Stimulated activated CD4-positive, alpha-beta T cell treated with anti-CD3 and anti-CD28 coated beads, Interleukin-1b, Interleukin-23, amount 100 ng/mL, for 48 hours (primary cell): ENCODE results near the gene SLC50A1.

Experiments used
- DNase-seq: peaks from one replicate; pipeline ENCODE4 v3.0.0-alpha.2; 2020

SLC50A1 gene

GRCh38 chr1:155172732-155173477, 37.3 kb downstream of the SLC50A1 start, which contains the start of gene KRTCAP2:
TSS of gene KRTCAP2 (minus strand) at chr1:155173304. CDS start at chr1:155173224, 80 bp downstream.
- peak; percentile 96 for DNase-seq

- peak; percentile 78 for DNase-seq
Observed at GRCh38 chr1:155173478-155174323, 38.0 kb downstream of the SLC50A1 start, which contains the start of gene TRIM46. TSS of gene TRIM46 (plus strand) at chr1:155173849. CDS start at chr1:155173967, 118 bp downstream.

DNA sequence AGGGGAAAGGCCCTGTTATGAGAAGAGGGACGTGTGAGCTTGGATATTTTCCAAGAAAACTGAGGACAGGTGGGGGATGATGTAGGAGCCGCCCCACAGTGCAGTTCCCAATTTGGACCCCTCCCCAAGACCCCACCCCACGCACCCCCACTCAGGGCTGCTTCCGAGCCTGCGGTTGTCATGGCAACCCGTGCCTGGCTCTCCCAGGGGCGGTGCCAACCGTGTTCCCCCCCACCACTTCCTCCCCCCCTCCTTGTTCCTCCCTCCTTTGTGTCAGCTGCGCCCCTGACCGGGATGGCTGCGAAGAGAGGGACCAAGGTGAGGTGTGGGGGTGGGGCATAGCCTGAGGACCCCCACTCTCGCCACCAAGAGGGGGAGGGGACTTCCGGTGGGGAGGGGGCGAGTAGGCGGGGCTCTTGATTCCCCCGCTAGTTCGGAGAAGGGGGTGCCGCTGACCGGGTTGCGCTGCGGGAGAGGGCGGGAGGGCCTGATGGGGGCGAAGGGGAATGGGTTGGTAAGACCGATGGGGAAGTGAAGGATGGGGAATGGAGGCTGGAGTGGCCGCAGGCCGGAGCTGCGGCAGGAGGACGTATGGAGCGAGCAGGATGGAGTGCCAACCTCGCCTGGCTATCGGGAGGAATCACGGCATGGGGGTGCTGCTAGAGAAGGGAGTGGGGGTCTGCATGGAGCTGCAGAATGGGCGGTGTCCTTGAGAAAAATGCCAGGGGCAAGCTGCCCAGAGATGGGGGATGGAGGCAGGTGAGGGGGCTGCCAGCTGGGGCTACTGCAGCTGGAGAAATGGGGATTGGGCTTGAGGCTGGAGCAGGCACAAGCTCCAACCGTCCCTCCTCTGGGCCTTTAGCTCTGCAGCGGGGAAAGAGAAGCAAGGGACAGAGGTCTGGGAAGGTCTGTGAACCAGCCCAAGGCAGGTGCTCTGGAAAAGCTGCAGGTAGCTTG, 39.0 kb downstream of the SLC50A1 start:
- peak; percentile 55 for DNase-seq

GRCh38 chr1:155175281-155175926, 39.8 kb downstream of the SLC50A1 start:
- no peak for DNase-seq

DNA sequence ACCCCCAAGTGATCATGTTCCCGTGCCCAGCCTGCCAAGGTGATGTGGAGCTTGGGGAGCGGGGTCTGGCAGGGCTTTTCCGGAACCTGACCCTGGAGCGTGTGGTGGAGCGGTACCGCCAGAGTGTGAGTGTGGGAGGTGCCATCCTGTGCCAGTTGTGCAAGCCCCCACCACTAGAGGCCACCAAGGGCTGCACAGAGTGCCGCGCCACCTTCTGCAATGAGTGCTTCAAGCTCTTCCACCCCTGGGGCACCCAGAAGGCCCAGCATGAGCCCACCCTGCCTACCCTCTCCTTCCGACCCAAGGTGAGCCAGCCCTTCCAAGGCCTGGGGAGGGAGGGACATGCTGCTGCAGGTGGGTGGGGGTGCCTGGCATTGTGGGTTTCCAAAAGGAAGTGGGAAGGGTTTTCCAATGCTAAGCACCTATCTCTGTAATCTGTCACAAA, 40.3 kb downstream of the SLC50A1 start:
- DNase-seq: no peak

DNA sequence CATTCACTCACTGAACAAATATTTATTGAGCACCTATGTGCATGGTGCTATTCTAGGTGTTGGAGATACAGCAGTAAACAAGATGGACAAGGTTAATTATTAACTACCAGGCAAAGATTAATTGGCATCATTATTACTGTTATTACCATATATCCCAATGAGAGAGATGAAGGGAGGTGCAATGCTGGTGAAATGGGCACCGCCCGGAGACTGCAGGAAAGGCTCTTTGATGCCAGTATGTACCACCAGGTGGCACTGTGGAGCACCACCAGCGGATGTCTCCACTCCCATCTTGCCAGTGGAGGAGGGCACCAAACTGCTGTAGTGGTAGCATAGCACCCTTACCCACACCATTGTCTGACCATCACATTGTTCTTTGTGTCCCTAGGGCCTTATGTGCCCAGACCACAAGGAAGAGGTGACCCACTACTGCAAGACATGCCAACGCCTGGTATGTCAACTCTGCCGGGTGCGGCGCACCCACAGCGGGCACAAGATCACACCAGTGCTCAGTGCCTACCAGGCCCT, 41.0 kb downstream of the SLC50A1 start:
- peak; percentile 81 for DNase-seq

DNA sequence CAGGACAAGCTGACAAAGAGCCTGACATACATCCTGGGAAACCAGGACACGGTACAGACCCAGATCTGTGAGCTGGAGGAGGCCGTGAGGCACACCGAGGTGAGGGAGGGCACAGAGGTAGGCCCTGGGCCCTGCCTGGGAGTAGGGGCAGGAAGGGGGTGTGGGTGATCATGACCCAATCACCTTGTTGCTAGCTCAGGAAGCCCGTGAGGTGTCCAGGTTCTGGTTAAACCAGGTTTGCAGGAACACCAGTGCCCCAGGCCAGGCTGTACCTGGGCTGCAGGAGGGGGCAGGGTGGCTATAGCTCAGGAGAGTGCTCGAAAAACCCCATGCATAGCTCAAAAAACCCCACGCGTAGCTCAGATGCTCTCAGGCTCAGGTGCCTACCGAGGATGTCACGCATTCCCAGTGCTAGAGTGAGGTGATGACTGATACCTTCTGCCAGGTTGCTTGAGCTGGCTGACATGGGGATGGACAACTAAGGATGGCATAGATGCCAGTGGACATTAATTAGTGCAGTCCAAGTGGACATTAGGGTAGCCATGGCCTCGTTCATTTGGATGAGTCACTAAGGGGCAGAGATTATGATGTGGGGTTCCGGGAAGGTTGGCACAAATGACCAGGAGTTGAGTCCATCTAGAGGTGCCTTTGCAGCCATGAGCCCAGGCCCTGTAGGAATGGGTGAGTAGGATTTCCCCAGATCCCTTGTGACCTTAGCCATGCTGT, 41.7 kb downstream of the SLC50A1 start:
- no peak for DNase-seq

GRCh38 chr1:155177918-155178281, 42.2 kb downstream of the SLC50A1 start:
- DNase-seq: no peak

DNA sequence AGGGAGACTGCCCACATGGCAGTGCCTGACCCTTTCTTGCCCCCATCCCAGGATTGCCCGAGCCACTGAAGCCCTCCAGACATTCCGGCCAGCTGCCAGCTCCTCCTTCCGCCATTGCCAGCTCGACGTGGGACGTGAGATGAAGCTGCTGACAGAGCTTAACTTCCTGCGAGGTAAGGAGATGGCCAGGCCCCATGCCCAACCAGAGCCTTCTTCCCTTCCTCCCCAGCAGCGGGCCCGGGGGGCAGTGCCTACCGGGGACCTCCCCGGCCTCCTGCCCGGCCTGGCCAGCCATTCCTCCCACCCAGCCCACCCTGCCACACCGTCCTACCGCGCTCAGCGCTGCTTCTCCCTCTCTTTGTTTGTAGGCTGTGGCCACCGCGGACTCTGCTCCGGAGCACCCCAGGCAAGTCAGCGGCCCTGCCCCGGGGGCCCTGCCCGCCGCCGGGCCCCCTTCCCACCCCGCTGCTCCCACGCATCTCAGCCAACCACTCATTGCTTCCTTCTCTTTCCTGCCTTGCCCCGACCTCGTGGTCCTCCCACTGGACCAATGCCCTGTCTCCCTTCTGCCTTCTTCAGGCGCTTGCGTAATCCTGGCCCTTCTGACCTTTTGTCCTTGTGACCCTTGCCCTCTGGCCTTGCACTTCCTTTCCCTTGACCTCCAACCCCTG, 42.9 kb downstream of the SLC50A1 start:
- DNase-seq: no peak

GRCh38 chr1:155179112-155180031, 43.7 kb downstream of the SLC50A1 start:
- DNase-seq: no peak

- DNase-seq: no peak
Observed at GRCh38 chr1:155181371-155182051, 45.9 kb downstream of the SLC50A1 start.

DNA sequence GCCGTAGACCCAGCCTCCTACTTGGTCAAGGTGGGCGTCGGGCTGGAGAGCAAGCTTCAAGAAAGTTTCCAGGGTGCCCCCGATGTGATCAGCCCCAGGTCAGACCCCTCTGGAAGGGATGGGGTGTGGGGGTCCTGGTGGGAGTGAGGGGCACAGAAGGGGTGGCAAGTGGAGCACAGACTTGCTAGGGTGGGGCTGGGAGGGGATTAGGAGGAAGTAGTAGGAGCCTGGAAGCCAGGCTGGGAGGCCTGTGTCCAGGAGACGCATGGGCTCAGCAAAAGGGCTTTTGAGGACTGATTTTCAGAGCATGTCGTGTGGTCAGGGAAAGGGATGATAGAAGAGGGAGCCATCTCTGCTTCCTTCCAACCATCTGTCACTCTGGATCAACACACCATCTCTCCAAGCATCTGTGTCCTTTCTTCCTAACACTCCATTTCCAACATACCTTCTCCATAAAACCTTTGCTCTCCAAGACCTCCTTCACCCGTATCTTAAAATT, 46.4 kb downstream of the SLC50A1 start:
- no peak for DNase-seq

- DNase-seq: no peak
Observed at GRCh38 chr1:155183775-155184221, 48.1 kb downstream of the SLC50A1 start.

- DNase-seq: no peak
Observed at GRCh38 chr1:155184351-155184811, 48.7 kb downstream of the SLC50A1 start.

DNA sequence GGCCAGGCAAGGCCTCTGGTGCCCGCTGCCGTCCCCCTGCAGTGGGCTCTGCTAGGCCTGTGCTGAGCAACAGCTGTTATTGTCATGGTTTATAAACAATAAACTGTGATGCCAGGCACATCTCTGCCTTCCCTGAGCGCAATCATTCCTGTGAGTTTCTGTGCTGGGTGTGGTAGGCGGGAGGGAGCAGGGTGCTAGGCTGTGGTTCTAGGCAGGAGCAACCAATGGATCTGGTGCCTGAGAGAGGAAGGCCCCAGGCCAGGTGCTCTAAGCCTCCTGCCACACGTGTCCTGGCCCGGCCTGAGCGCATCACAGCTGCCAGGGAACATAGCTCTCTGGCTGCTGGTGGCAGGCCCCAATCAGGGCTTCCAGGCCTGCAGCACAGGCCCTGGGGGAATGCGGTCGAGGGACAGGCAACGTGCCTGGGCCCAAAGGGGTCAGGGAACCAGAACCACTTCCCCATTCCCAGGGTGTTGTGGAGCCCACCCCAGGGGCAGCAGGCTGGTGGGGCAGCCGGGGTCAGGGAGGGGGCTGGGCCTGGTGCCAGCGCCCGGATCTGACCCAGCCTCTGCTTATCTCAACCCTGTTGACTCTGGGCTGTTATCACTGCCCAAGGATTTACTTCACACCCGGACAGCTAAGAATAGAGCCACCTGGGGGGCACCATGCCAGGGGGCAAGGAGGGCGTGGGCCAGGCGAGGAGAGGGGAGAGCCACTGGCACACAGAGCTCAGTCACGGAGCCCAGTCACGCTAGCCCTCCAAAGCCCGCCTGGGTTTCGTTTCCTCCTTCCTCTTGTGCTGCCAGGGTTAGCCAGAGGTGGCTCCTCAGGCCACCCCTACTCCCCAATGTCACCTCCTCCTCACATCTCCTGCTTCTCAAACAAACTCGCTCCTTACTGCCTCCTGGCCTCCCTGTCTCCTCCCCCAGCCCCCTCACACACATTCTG, 49.5 kb downstream of the SLC50A1 start:
- DNase-seq: no peak

GRCh38 chr1:155185783-155186066, 50.1 kb downstream of the SLC50A1 start:
- DNase-seq: no peak

DNA sequence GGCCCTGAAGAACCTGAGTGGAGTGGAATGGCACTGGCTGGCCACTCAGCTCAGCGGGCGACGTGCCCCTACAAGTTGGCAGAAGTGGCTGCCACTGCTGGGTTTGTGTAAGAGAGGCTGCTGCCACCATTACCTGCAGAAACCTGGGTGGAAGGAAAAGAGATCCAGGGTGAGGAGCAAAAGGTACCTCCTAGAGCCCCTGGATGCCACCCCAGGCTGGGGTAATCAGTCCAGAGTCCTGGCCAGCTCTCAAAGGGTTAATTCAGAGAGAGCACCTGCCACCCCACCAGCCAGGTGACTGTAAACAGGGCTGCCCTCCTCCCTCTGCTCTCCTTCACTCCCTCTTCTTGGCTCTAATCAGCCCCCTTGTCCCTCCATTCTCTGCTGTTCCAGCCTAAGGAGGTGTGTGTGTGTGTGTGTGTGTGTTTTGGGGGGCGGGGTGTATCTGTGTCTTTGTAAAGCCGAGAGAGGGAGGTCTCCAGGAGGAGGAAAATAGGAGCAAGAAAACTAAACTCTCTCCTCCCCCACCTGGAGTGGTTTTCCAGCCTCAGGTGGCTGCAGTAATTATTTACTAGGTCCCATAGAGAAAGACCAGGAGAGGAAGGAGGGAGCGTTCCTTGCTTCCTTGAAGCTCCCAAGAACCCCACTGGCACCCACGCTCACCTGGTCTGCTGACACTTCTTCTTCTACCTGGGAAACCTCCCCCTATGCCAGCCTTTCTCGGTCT, 50.6 kb downstream of the SLC50A1 start:
- no peak for DNase-seq
